Activated CD8-positive, alpha-beta T cell treated with anti-CD3 and anti-CD28 coated beads for 36 hours (primary cell): ENCODE measurements around the gene CDC42BPB. TPM values are rescaled to one million over a fixed set of nuclear protein-coding genes. Genes with fewer than 3 reads are reported as not detected.
A peak's percentile ranks its signal among the peaks of the same experiment; 100 is the strongest.

Source experiments
- ATAC-seq: fragments of 200-7000 bp; cut with Tn5 transposase; one replicate; pipeline ENCODE4 v1.10.0; 2021; ENCODE audit warnings: mild to moderate bottlenecking, moderate library complexity
- CTCF ChIA-PET: fragments of 350-600 bp; sonication (Branson Sonifier 250); formaldehyde crosslinking; loops from one replicate; lab custom pipeline; 2021; ENCODE audit warnings: antibody characterized with exemption; lab: Charles Lee
- POLR2A ChIA-PET: fragments of 350-600 bp; sonication (Branson Sonifier 250); formaldehyde crosslinking; loops from one replicate; lab custom pipeline; 2021; ENCODE audit warnings: antibody characterized with exemption; lab: Charles Lee
- DNase-seq: peaks from one replicate; pipeline ENCODE4 v3.0.0-alpha.2; 2020
- H3K27ac Mint-ChIP-seq: one replicate; pipeline ENCODE4 v1.8.0; 2021; ENCODE audit warnings: mild to moderate bottlenecking, mixed read lengths
- H3K27me3 Mint-ChIP-seq: one replicate; pipeline ENCODE4 v1.8.0; 2021; ENCODE audit warnings: mixed read lengths
- H3K36me3 Mint-ChIP-seq: one replicate; pipeline ENCODE4 v1.8.0; 2021; ENCODE audit warnings: low read depth, mixed read lengths
- H3K4me1 Mint-ChIP-seq: one replicate; pipeline ENCODE4 v1.8.0; 2021; ENCODE audit warnings: low read depth, mixed read lengths
- H3K4me3 Mint-ChIP-seq: one replicate; pipeline ENCODE4 v1.8.0; 2021; ENCODE audit warnings: mild to moderate bottlenecking, moderate library complexity, mixed read lengths
- H3K9me3 Mint-ChIP-seq: one replicate; pipeline ENCODE4 v1.8.0; 2021; ENCODE audit warnings: mixed read lengths
- intact Hi-C: fragments of 100-400 bp; cut with micrococcal nuclease; formaldehyde crosslinking; loops from one replicate; pipeline ENCODE4 v1.10.0; 2022
- total RNA-seq, 2 experiments: library from RNA; stranded (reverse); gene quantifications; one replicate each; pipeline ENCODE4 v1.2.3, GENCODE V29; 2021
- TF ChIP-seq, protein P1 (sequence below): fragments of 200-600 bp; IDR thresholded peaks from one replicate; pipeline ENCODE4 v1.8.0; 2022; ENCODE audit warnings: antibody characterized with exemption, mild to moderate bottlenecking

Gene CDC42BPB
- total RNA-seq, 2 experiments from 2014 or later, result 0.72 to 0.96 TPM

DNA sequence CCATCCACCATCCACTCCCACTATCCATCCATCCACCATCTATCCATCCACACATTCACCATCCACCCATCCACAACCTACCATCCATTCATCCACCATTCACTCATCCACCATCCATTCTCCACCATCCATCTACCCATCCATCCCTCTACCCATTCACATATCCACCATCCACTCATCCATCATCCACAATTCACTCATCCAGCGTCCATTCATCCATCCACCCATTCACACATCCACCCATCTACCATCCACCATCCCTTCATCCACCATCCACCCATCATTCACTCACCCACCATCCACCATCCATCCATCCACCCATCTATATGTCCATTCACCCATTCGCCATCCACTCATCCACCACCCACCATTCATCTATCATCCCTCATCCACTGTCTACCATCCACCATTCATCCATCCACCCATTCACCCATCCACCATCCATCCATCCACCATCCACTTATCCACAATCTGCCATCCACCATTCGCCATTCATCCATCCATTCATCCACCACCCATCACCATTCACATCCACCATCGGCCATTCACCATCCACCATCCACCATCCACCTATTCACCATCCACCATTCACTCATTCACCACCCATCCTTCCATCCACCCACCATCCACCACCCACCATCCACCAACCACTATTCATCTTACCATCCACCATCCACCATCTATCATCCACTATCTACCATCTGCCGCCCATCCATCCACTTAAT, 136.9 kb downstream of the CDC42BPB start:
- CTCF ChIA-PET, result no interaction called here
- Mint-ChIP-seq H3K9me3 (no peaks in the 10 kb centered on the region), H3K27ac (no peak overlapping the region), H3K4me1 (peaks cover 7% of the 10 kb centered on the region), H3K27me3 (peaks cover 11% of the 10 kb centered on the region), H3K4me3 (no peak overlapping the region), H3K36me3 (no peaks in the 10 kb centered on the region)
- TF ChIP-seq, protein P1, sequence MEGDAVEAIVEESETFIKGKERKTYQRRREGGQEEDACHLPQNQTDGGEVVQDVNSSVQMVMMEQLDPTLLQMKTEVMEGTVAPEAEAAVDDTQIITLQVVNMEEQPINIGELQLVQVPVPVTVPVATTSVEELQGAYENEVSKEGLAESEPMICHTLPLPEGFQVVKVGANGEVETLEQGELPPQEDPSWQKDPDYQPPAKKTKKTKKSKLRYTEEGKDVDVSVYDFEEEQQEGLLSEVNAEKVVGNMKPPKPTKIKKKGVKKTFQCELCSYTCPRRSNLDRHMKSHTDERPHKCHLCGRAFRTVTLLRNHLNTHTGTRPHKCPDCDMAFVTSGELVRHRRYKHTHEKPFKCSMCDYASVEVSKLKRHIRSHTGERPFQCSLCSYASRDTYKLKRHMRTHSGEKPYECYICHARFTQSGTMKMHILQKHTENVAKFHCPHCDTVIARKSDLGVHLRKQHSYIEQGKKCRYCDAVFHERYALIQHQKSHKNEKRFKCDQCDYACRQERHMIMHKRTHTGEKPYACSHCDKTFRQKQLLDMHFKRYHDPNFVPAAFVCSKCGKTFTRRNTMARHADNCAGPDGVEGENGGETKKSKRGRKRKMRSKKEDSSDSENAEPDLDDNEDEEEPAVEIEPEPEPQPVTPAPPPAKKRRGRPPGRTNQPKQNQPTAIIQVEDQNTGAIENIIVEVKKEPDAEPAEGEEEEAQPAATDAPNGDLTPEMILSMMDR, result no peak
- no peak for DNase-seq
- intact Hi-C loops, result no loop called here
- no peak for ATAC-seq
- POLR2A ChIA-PET, result no interaction called here

DNA sequence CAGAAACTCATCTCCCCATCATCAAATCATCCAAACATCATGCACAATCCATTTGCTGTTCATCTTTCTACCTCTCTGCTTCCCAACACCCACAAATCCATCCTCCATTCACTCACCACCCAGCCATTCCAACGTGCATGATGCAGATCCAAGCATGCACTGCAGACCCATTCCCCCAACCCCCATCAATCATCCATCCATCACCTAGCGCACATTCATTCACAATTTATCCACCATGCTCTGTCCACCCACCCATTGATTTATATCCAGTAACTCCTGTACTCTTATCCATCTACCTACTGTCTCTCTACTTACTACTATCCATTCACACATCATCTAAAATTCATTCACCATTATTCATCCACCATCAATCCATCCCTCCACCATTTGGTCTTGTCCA, 138.9 kb downstream of the CDC42BPB start:
- peaks cover 4% of the 10 kb centered on the region for H3K27me3 Mint-ChIP-seq
- intact Hi-C loops, result loop anchor here (5.0 kb wide), 1 partner anchor 226 kb away; no protein-coding TSS in a partner anchor
- DNase-seq (no peak), ATAC-seq (no peak)
- H3K27ac Mint-ChIP-seq, result no peak overlapping the region
- peaks cover 3% of the 10 kb centered on the region for H3K4me1 Mint-ChIP-seq
- H3K36me3 Mint-ChIP-seq, result no peaks in the 10 kb centered on the region
- POLR2A ChIA-PET, result interaction anchor here (0.6 kb wide), 1 partner anchor 495 kb away, joined by 3 read pairs; no protein-coding TSS in a partner anchor
- CTCF ChIA-PET, result interaction anchor here (1.0 to 3.9 kb wide), 2 partner anchors 224 to 474 kb away, joined by 3 to 25 read pairs; no protein-coding TSS in a partner anchor
- TF ChIP-seq, protein P1, result no peak
- no peaks in the 10 kb centered on the region for H3K9me3 Mint-ChIP-seq
- no peak overlapping the region for H3K4me3 Mint-ChIP-seq

DNA sequence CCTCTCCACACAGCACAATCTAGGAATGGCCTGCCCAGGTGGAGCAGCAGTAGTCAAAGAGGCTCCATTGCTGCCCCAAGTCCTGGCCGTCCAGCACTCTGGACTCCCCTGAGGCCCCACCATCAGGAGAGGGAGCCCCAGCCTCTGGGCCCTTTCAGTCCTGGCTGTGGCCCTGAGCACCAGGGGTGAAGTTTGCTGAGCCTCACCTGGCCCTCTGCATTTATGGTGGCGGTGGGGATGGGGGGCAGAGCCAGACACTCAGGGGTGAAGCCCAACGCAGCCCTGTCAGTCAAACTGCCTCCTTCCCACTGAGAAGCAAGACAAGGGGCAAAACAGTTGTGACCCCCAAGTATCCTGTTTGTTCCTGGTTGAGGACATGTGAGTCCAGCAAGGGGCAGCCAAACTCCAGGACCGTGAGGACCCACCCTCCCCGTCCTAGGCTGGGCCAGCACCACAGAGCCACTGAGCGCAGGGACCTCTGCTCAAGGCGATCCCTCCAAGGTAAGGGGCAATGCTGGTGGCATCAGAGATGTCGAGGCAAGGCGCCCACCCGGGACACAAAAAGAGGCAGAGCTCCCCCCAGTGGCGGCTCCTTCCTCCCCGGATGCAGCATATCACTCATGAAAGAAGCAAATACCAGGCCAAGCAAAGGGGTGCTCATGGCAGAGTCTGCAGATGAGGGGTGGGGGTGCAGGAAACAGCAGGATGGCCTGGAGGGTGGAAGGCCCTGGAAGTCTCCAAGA, 139.7 kb downstream of the CDC42BPB start:
- ATAC-seq (peak; percentile 76), DNase-seq (peak; percentile 87)
- ChIA-PET POLR2A (interaction anchor here (0.6 kb wide), 1 partner anchor 494 kb away, joined by 3 read pairs; no protein-coding TSS in a partner anchor), CTCF (interaction anchor here (0.9 to 3.9 kb wide), 3 partner anchors 13 to 474 kb away, joined by 3 to 25 read pairs (median 3); no protein-coding TSS in a partner anchor)
- H3K36me3 Mint-ChIP-seq, result no peaks in the 10 kb centered on the region
- peak overlapping the region; percentile 50 for H3K27ac Mint-ChIP-seq
- intact Hi-C loops, result loop anchor here (5.0 kb wide), 1 partner anchor 225 kb away; no protein-coding TSS in a partner anchor
- H3K4me3 Mint-ChIP-seq, result no peak overlapping the region
- H3K9me3 Mint-ChIP-seq, result no peaks in the 10 kb centered on the region
- H3K4me1 Mint-ChIP-seq, result no peaks in the 10 kb centered on the region
- TF ChIP-seq, protein P1, result peak; percentile 64
- no peaks in the 10 kb centered on the region for H3K27me3 Mint-ChIP-seq

DNA sequence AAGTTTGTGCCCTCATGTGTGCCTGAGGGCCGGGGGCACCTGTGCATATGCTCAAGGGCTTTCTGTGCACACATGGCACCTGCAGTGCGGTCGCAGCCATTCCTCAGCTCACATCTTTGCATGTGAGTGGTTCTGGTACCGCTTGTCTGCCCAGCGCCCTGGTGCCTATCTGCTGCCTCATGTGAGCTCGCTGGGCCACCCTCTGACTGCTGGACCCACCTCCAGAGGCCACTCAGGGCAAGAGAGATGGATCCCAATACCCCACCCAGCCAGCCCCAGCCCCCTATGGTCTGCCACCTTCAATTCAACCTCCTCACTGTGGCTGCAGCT, 140.3 kb downstream of the CDC42BPB start:
- H3K4me1 Mint-ChIP-seq, result no peaks in the 10 kb centered on the region
- ATAC-seq (no peak), DNase-seq (no peak)
- H3K4me3 Mint-ChIP-seq, result no peak overlapping the region
- POLR2A ChIA-PET, result interaction anchor here (0.6 kb wide), 1 partner anchor 138 kb away, joined by 3 read pairs; no protein-coding TSS in a partner anchor
- no peaks in the 10 kb centered on the region for H3K9me3 Mint-ChIP-seq
- TF ChIP-seq, protein P1, result no peak
- no peaks in the 10 kb centered on the region for H3K27me3 Mint-ChIP-seq
- peak overlapping the region; percentile 50 for H3K27ac Mint-ChIP-seq
- no peaks in the 10 kb centered on the region for H3K36me3 Mint-ChIP-seq
- intact Hi-C loops, result loop anchor here (5.0 kb wide), 1 partner anchor 225 kb away; no protein-coding TSS in a partner anchor
- CTCF ChIA-PET, result interaction anchor here (3.9 kb wide), 1 partner anchor 223 kb away, joined by 25 read pairs; no protein-coding TSS in a partner anchor
